ENCODE data around the gene SIAH1. TPM values are rescaled to one million over a fixed set of nuclear protein-coding genes. Genes with fewer than 3 reads are reported as not detected.

The SIAH1 gene
- total RNA-seq: 10 to 100 TPM; 21.6 to 31.0 (median 25.9) TPM

DNA sequence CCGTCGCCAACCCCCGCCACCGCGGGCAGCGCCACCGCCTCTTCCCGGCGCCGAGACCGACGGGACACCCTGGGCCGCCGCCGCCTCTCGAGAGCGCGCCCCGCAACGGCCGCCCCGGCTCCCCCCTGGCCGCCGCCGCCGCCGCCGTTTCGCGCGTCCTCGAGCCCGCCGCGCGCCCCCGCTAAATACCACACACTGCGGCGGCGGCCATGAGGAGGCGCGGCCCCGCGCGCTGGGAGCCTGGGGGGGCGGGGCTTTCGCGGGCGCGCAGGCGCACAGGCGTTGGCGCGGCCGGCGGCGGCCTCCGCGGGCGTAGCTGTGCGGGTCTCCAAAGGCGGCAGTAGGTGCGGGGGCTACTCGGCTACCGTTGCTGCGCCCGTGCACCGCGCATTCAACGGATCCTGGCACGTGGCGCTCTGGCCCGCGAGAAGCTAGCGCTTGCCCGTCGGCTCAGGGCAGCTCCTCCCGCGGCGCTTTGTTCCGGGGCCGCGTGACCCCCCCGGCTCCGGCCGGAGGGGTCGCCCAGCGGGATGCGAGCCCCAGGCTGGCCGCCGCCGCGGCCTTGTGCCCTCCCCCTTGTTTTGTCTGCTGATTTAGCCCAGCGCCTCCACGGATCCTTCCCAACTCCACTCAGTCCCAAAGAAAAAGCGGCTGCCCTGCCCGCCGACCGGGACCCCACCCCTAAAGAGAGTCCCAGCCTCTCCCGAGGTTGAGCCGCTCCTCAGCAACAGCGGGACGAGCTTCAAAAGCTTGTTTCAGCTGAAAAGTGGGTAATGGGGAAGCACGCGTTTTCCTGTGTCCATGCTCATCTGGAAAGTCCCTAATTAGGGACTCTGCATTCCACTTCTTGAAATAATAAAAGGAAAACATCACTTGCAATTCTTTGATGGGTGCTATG lies at the start of gene SIAH1:
SIAH1 (minus strand) TSS at position 161 of the 898 bp plus-strand sequence. CDS start 22,985 bp downstream, outside the sequence.
- intact Hi-C loops (cut with DNase I): no loop called here
- H3K36me3 ChIP-seq: no peaks in the 10 kb centered on the region
- TF ChIP-seq POLR2A (IDR thresholded peaks at IDR 0.05; ENCODE audit: low read depth) (no peak), EP300 (IDR thresholded peaks at IDR 0.05) (no peak), POLR2AphosphoS5 (IDR thresholded peaks at IDR 0.05) (peak in 1 of 2 donors; percentile 79)
- TF ChIP-seq, protein P1, sequence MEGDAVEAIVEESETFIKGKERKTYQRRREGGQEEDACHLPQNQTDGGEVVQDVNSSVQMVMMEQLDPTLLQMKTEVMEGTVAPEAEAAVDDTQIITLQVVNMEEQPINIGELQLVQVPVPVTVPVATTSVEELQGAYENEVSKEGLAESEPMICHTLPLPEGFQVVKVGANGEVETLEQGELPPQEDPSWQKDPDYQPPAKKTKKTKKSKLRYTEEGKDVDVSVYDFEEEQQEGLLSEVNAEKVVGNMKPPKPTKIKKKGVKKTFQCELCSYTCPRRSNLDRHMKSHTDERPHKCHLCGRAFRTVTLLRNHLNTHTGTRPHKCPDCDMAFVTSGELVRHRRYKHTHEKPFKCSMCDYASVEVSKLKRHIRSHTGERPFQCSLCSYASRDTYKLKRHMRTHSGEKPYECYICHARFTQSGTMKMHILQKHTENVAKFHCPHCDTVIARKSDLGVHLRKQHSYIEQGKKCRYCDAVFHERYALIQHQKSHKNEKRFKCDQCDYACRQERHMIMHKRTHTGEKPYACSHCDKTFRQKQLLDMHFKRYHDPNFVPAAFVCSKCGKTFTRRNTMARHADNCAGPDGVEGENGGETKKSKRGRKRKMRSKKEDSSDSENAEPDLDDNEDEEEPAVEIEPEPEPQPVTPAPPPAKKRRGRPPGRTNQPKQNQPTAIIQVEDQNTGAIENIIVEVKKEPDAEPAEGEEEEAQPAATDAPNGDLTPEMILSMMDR (IDR thresholded peaks at IDR 0.05): peak in 1 of 3 experiments; percentile 13
- H3K27me3 ChIP-seq: no peaks in the 10 kb centered on the region
- H3K9me3 ChIP-seq: no peaks in the 10 kb centered on the region
- H3K27ac ChIP-seq (replicated peaks in 1 of 4): peak within 1 kb of the TSS; percentile 99 to 100 (median 99)
- WGBS: 0% methylated on average over 8 of the region's 105 CpGs
- peaks cover 28 to 43% (median 41%) of the 10 kb centered on the region in 4 donors for H3K4me1 ChIP-seq
- no peak for DNase-seq (ENCODE audit: extremely low spot score)
- H3K4me3 ChIP-seq: peak within 1 kb of the TSS; percentile 96 to 99 (median 98)

GRCh38 chr16:48434653-48435317 lies 49.6 kb upstream of the SIAH1 start:
- TF ChIP-seq POLR2A (IDR thresholded peaks at IDR 0.05; ENCODE audit: low read depth): no peak
- TF ChIP-seq POLR2AphosphoS5 (IDR thresholded peaks at IDR 0.05): no peak
- TF ChIP-seq, protein P1 (IDR thresholded peaks at IDR 0.05): no peak
- TF ChIP-seq EP300 (IDR thresholded peaks at IDR 0.05): no peak
- Histone ChIP-seq H3K27me3 (no peaks in the 10 kb centered on the region), H3K36me3 (no peaks in the 10 kb centered on the region), H3K27ac (replicated peaks in 1 of 4) (no peak overlapping the region), H3K4me3 (no peak overlapping the region), H3K4me1 (peaks cover 0 to 13% (median 0%) of the 10 kb centered on the region in 4 donors), H3K9me3 (no peaks in the 10 kb centered on the region)
- intact Hi-C loops (cut with DNase I): no loop called here
- WGBS: 45% methylated on average over 4 of the region's 4 CpGs
- no peak for DNase-seq (ENCODE audit: extremely low spot score)

DNA sequence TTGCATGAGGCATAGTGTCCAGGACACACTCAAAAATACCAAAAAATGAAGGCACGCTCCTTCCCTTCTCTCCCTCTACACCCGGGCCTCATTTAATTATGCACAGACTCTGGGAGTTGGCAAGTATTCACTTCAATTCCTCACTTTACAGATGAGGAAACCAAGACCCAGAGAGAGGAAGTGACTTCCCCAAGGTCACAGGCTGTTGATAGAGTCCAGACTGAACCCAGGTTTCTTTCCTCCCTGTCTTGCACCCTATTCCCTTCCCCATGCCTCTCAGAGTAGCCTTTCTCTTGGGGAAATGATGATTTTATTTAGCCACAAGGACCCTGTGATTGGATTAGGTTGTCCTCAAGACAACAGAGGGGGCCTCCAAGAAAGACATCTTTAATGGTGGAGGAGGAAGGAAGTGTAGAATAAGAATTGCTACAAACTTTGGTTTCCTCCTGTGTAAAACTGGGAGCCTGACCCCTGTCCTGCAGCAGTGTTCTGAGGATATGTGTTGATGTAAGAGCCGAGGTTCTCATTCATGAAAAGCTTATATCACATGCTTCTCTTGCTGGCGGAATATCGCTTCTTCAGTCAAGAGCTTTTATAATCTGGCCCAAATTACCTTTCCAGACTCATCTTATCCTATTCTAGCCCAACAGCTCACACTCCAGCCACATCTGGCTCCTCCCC lies 48.8 kb upstream of the SIAH1 start:
- H3K4me1 ChIP-seq: peaks cover 0 to 13% (median 0%) of the 10 kb centered on the region in 4 donors
- TF ChIP-seq, protein P1 (IDR thresholded peaks at IDR 0.05): no peak
- TF ChIP-seq EP300 (IDR thresholded peaks at IDR 0.05) (no peak), POLR2AphosphoS5 (IDR thresholded peaks at IDR 0.05) (no peak), POLR2A (IDR thresholded peaks at IDR 0.05; ENCODE audit: low read depth) (no peak)
- no peak overlapping the region for H3K27ac ChIP-seq (replicated peaks in 1 of 4)
- no peaks in the 10 kb centered on the region for H3K36me3 ChIP-seq
- intact Hi-C loops (cut with DNase I): no loop called here
- no peaks in the 10 kb centered on the region for H3K9me3 ChIP-seq
- no peaks in the 10 kb centered on the region for H3K27me3 ChIP-seq
- no peak for DNase-seq (ENCODE audit: extremely low spot score)
- 80% methylated on average over 5 of the region's 5 CpGs for WGBS
- no peak overlapping the region for H3K4me3 ChIP-seq

DNA sequence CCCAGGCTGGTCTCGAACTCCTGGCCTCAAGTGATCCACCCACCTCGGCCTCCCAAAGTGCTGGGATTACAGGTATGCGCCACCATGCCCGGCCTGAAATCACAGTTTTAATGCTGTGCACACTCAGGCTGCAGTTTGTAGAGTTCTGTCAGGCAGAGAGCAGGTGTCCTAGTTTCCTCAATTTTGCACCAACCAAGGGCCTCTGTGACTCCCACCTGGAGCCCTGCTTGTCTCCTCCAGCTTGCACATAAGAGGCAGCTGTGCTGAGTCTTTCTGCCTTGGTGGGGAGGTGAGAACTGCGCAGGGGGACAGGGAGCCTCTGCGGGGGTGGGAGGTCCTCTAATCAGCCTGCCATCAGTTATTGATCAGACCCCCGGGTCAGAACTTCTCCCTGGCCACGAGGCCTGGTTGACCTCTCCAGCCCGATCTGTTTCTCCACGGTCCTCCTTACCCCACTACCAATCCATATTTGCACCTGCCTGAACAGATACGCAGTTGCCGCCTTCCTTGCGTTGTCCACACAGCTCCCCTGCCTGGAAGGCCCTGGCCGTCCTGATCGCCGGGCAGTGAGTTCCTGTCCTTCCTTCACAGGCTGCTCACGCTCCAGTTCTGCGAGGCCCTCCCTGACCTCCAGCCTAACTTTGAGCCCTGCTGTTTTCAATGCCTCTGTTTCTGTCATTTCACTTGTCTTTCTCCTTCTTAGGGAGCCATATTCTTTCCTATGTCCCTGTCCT lies 48.1 kb upstream of the SIAH1 start:
- 94% methylated on average over 18 of the region's 18 CpGs for WGBS
- DNase-seq (ENCODE audit: extremely low spot score): no peak
- H3K27ac ChIP-seq (replicated peaks in 1 of 4): no peak overlapping the region
- no peaks in the 10 kb centered on the region for H3K9me3 ChIP-seq
- intact Hi-C loops (cut with DNase I): no loop called here
- peaks cover 0 to 13% (median 0%) of the 10 kb centered on the region in 4 donors for H3K4me1 ChIP-seq
- TF ChIP-seq EP300 (IDR thresholded peaks at IDR 0.05) (no peak), POLR2A (IDR thresholded peaks at IDR 0.05; ENCODE audit: low read depth) (no peak), POLR2AphosphoS5 (IDR thresholded peaks at IDR 0.05) (no peak)
- TF ChIP-seq, protein P1 (IDR thresholded peaks at IDR 0.05): no peak
- no peak overlapping the region for H3K4me3 ChIP-seq
- H3K36me3 ChIP-seq: no peaks in the 10 kb centered on the region
- no peaks in the 10 kb centered on the region for H3K27me3 ChIP-seq
